IPS-18a (cell line): ENCODE data around the gene LSM8.
"Not testable (repeated sequence)": the region's sequence is repeated elsewhere in the genome, so short reads cannot be mapped to it uniquely, and the experiment has no call there.

Experiments
- H3K27ac ChIP-seq: one replicate; pipeline ENCODE4 v1.5.1; 2013; ENCODE audit warnings: low read length
- H3K27me3 ChIP-seq: one replicate; pipeline ENCODE4 v1.6.1; 2013; ENCODE audit warnings: mild to moderate bottlenecking, low read length; ENCODE audit not compliant: control insufficient read depth, insufficient read depth
- H3K36me3 ChIP-seq: one replicate; pipeline ENCODE4 v1.6.1; 2013; ENCODE audit warnings: low read depth, low read length; ENCODE audit not compliant: control insufficient read depth
- H3K4me1 ChIP-seq: one replicate; pipeline ENCODE4 v1.6.1; 2013; ENCODE audit warnings: low read depth, low read length; ENCODE audit not compliant: control insufficient read depth
- H3K4me3 ChIP-seq: one replicate; pipeline ENCODE4 v1.5.1; 2013; ENCODE audit warnings: low read length
- H3K9ac ChIP-seq: one replicate; pipeline ENCODE4 v1.6.1; 2013; ENCODE audit warnings: mild to moderate bottlenecking, low read length, moderate library complexity
- H3K9me3 ChIP-seq: one replicate; pipeline ENCODE4 v1.6.1; 2013; ENCODE audit warnings: low read depth, low read length; ENCODE audit not compliant: control insufficient read depth

Gene LSM8

GRCh38 chr7:118183786-118184564, at the start of gene LSM8:
Gene LSM8 (plus strand): TSS chr7:118184164. CDS start chr7:118184224, 60 bp downstream.
- H3K4me3 ChIP-seq: peak within 1 kb of the TSS; percentile 98
- H3K9ac ChIP-seq: peak within 1 kb of the TSS; percentile 97
- peak within 1 kb of the TSS; percentile 96 for H3K27ac ChIP-seq
- peaks cover 24% of the 10 kb centered on the region for H3K36me3 ChIP-seq
- no peaks in the 10 kb centered on the region for H3K27me3 ChIP-seq
- peaks cover 14% of the 10 kb centered on the region for H3K4me1 ChIP-seq
- no peaks in the 10 kb centered on the region for H3K9me3 ChIP-seq

GRCh38 chr7:118134420-118134819, 49.5 kb upstream of the LSM8 start:
- not testable (repeated sequence) for H3K36me3 ChIP-seq, H3K27me3 ChIP-seq, H3K4me1 ChIP-seq, H3K9ac ChIP-seq, H3K9me3 ChIP-seq, H3K27ac ChIP-seq, H3K4me3 ChIP-seq

- H3K9ac ChIP-seq: no peak overlapping the region
- H3K27me3 ChIP-seq: no peaks in the 10 kb centered on the region
- H3K27ac ChIP-seq: no peak overlapping the region
- no peaks in the 10 kb centered on the region for H3K4me1 ChIP-seq
- H3K4me3 ChIP-seq: no peak overlapping the region
- no peaks in the 10 kb centered on the region for H3K36me3 ChIP-seq
- H3K9me3 ChIP-seq: no peaks in the 10 kb centered on the region
Measured at GRCh38 chr7:118140468-118140867, 43.5 kb upstream of the LSM8 start.

GRCh38 chr7:118142012-118142411, 42.0 kb upstream of the LSM8 start:
- H3K9me3 ChIP-seq: no peaks in the 10 kb centered on the region
- H3K27ac ChIP-seq: no peak overlapping the region
- no peaks in the 10 kb centered on the region for H3K27me3 ChIP-seq
- no peak overlapping the region for H3K4me3 ChIP-seq
- H3K4me1 ChIP-seq: no peaks in the 10 kb centered on the region
- no peaks in the 10 kb centered on the region for H3K36me3 ChIP-seq
- no peak overlapping the region for H3K9ac ChIP-seq

- peaks cover 18% of the 10 kb centered on the region for H3K4me1 ChIP-seq
- no peaks in the 10 kb centered on the region for H3K27me3 ChIP-seq
- H3K9ac ChIP-seq: no peak overlapping the region
- no peaks in the 10 kb centered on the region for H3K9me3 ChIP-seq
- no peak overlapping the region for H3K4me3 ChIP-seq
- no peak overlapping the region for H3K27ac ChIP-seq
- H3K36me3 ChIP-seq: no peaks in the 10 kb centered on the region
Measured at GRCh38 chr7:118148930-118149329, 35.0 kb upstream of the LSM8 start.

- Histone ChIP-seq H3K4me3 (no peak overlapping the region), H3K9ac (no peak overlapping the region), H3K27me3 (no peaks in the 10 kb centered on the region), H3K36me3 (no peaks in the 10 kb centered on the region), H3K9me3 (no peaks in the 10 kb centered on the region), H3K4me1 (peaks cover 18% of the 10 kb centered on the region), H3K27ac (no peak overlapping the region)
Measured at GRCh38 chr7:118149394-118149793, 34.6 kb upstream of the LSM8 start.

- Histone ChIP-seq H3K36me3 (no peaks in the 10 kb centered on the region), H3K4me3 (peak overlapping the region; percentile 18), H3K27ac (no peak overlapping the region), H3K4me1 (peaks cover 18% of the 10 kb centered on the region), H3K9me3 (no peaks in the 10 kb centered on the region), H3K27me3 (no peaks in the 10 kb centered on the region), H3K9ac (no peak overlapping the region)
Measured at GRCh38 chr7:118151671-118152070, 32.3 kb upstream of the LSM8 start.

GRCh38 chr7:118152149-118152548, 31.8 kb upstream of the LSM8 start:
- H3K9ac ChIP-seq: no peak overlapping the region
- no peaks in the 10 kb centered on the region for H3K27me3 ChIP-seq
- no peaks in the 10 kb centered on the region for H3K36me3 ChIP-seq
- H3K27ac ChIP-seq: no peak overlapping the region
- H3K9me3 ChIP-seq: peaks cover 2% of the 10 kb centered on the region
- peaks cover 18% of the 10 kb centered on the region for H3K4me1 ChIP-seq
- peak overlapping the region; percentile 18 for H3K4me3 ChIP-seq

GRCh38 chr7:118152654-118153053, 31.3 kb upstream of the LSM8 start:
- no peak overlapping the region for H3K27ac ChIP-seq

GRCh38 chr7:118153551-118154177, 30.3 kb upstream of the LSM8 start:
- no peak overlapping the region for H3K4me3 ChIP-seq
- peaks cover 12% of the 10 kb centered on the region for H3K9me3 ChIP-seq
- no peak overlapping the region for H3K9ac ChIP-seq
- no peaks in the 10 kb centered on the region for H3K36me3 ChIP-seq
- H3K27ac ChIP-seq: no peak overlapping the region
- H3K4me1 ChIP-seq: peaks cover 18% of the 10 kb centered on the region
- H3K27me3 ChIP-seq: no peaks in the 10 kb centered on the region

More at GRCh38 chr7:118152654-118153053, 31.3 kb upstream of the LSM8 start:
- peaks cover 18% of the 10 kb centered on the region for H3K4me1 ChIP-seq
- H3K27me3 ChIP-seq: no peaks in the 10 kb centered on the region
- H3K9ac ChIP-seq: no peak overlapping the region
- H3K4me3 ChIP-seq: peak overlapping the region; percentile 18
- no peaks in the 10 kb centered on the region for H3K36me3 ChIP-seq
- peaks cover 4% of the 10 kb centered on the region for H3K9me3 ChIP-seq

GRCh38 chr7:118158766-118159165, 25.2 kb upstream of the LSM8 start:
- H3K4me1 ChIP-seq: no peaks in the 10 kb centered on the region
- H3K36me3 ChIP-seq: no peaks in the 10 kb centered on the region
- H3K4me3 ChIP-seq: no peak overlapping the region
- H3K9me3 ChIP-seq: peaks cover 23% of the 10 kb centered on the region
- no peak overlapping the region for H3K9ac ChIP-seq
- H3K27me3 ChIP-seq: no peaks in the 10 kb centered on the region
- H3K27ac ChIP-seq: no peak overlapping the region

- no peak overlapping the region for H3K9ac ChIP-seq
- no peak overlapping the region for H3K27ac ChIP-seq
- no peak overlapping the region for H3K4me3 ChIP-seq
- H3K4me1 ChIP-seq: no peaks in the 10 kb centered on the region
- no peaks in the 10 kb centered on the region for H3K27me3 ChIP-seq
- H3K36me3 ChIP-seq: no peaks in the 10 kb centered on the region
- no peaks in the 10 kb centered on the region for H3K9me3 ChIP-seq
Measured at GRCh38 chr7:118169146-118169545, 14.8 kb upstream of the LSM8 start.
